Endodermal cell (in vitro differentiated cells): Measurements from ENCODE around the gene DOCK10. TPM values are rescaled to one million over a fixed set of nuclear protein-coding genes. Genes with fewer than 3 reads are reported as not detected.
"Not testable (repeated sequence)": the region's sequence is repeated elsewhere in the genome, so short reads cannot be mapped to it uniquely, and the experiment has no call there.

Experiments used
- DNase-seq: peaks from one replicate; pipeline ENCODE4 v3.0.0-alpha.2; 2017
- H3K27ac ChIP-seq: 2 replicates; pipeline ENCODE4 v1.5.1; 2013; ENCODE audit warnings: mild to moderate bottlenecking, low read depth, low read length, moderate library complexity
- H3K27me3 ChIP-seq: 2 replicates; pipeline ENCODE4 v1.6.1; 2013; ENCODE audit warnings: mild to moderate bottlenecking, low read length, moderate library complexity; ENCODE audit not compliant: insufficient read depth, control insufficient read depth, poor library complexity, severe bottlenecking
- H3K36me3 ChIP-seq: 2 replicates; pipeline ENCODE4 v1.7.0; 2013; ENCODE audit warnings: mild to moderate bottlenecking, low read length, moderate library complexity; ENCODE audit not compliant: control insufficient read depth, insufficient read depth
- H3K4me1 ChIP-seq: one replicate; pipeline ENCODE4 v1.7.0; 2013; ENCODE audit warnings: low read length; ENCODE audit not compliant: control insufficient read depth, insufficient read depth
- H3K4me3 ChIP-seq: 2 replicates; pipeline ENCODE4 v1.5.1; 2013; ENCODE audit warnings: mild to moderate bottlenecking, low read length, moderate library complexity
- H3K9ac ChIP-seq: 2 replicates; pipeline ENCODE4 v1.6.1; 2013; ENCODE audit warnings: mild to moderate bottlenecking, low read length, moderate library complexity; ENCODE audit not compliant: poor library complexity, severe bottlenecking; ENCODE audit errors: extremely low read depth
- H3K9me3 ChIP-seq: 2 replicates; pipeline ENCODE4 v1.6.1; 2013; ENCODE audit warnings: mild to moderate bottlenecking, low read length, moderate library complexity; ENCODE audit not compliant: control insufficient read depth
- H3K27ac Mint-ChIP-seq: 2 replicates; pipeline ENCODE4 v1.8.0; 2020; ENCODE audit warnings: mixed read lengths
- H3K27me3 Mint-ChIP-seq: 2 replicates; pipeline ENCODE4 v1.8.0; 2021; ENCODE audit warnings: mild to moderate bottlenecking, mixed read lengths; ENCODE audit not compliant: insufficient read depth
- H3K36me3 Mint-ChIP-seq: 2 replicates; pipeline ENCODE4 v1.8.0; 2020; ENCODE audit warnings: low read depth, mixed read lengths
- H3K4me1 Mint-ChIP-seq: 2 replicates; pipeline ENCODE4 v1.8.0; 2020; ENCODE audit warnings: mixed read lengths
- H3K4me3 Mint-ChIP-seq: 2 replicates; pipeline ENCODE4 v1.8.0; 2020; ENCODE audit warnings: mild to moderate bottlenecking, moderate library complexity, mixed read lengths
- H3K9me3 Mint-ChIP-seq: 2 replicates; pipeline ENCODE4 v1.8.0; 2020; ENCODE audit warnings: mild to moderate bottlenecking, mixed read lengths
- WGBS, 2 experiments: methylation state at CpG; one replicate each; pipeline versions ENCODE4 v1.1.5 to v1.1.7; 2013; ENCODE audit warnings: missing lambda C conversion rate in 2 of 2, mixed read lengths in 1 of 2; ENCODE audit not compliant: insufficient coverage in 1 of 2, insufficient read length in 1 of 2; 5-methylcytosine and 5-hydroxymethylcytosine counted together
- total RNA-seq, 2 donors: library from RNA; stranded (reverse); fragmentation: NEBNext Ultra II Directional in 1 of 2; extraction: Animal tissue kit (Norgen Biotek cat#: 25700) in 1 of 2; gene quantifications; 2 replicates in 1 of 2; 3 replicates in 1 of 2; pipeline ENCODE4 v1.2.1, GENCODE V29; 2021
- TF ChIP-seq, protein P1 (sequence below): fragments of 200-600 bp; sonication (generic); conservative IDR thresholded peaks from 2 replicates; pipeline ENCODE4 v1.5.0; 2021; ENCODE audit warnings: antibody characterized with exemption, mild to moderate bottlenecking

The DOCK10 gene
- total RNA-seq, 2 donors from 2014 or later = 0.44 to 1.4 TPM

DNA sequence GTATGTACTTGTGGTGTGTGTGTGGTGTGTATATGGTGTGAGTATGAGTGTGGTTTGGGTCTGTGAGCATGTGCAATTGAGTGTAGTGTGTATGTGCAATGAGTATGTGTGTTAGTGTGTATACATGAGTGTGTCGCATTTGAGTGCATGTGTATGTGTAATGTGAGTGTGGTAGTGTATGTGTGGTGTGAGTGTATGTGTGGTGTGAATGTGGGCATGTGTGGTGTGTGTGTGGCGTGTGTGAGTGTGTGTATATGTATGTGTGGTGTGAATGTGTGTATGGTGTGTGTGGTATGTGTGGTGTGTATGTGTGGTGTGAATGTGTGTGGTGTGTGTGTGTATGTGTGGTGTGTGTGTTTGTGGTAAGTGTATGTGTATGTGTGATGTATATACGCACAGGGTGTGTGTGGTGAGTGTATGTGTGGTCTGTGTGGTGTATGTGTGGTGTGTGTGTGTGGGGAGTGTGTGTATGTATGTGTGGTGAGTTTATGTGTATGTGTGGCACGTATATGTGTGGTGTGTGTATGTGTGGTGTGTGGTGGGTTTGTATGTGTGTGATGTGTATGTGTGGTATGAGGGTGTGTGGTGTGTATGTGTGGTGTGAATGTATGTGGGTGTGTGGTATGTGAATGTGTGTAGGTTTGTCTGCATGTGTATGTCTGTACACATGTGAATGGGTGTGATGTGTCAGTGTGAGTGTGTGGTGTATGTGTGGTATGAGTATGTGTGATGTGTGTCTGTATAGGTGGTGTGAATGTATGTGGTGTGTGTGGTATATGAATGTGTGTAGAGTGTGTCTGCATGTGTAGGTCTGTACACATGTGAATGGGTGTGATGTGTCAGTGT is 123.4 kb downstream of the DOCK10 start:
- WGBS, 2 experiments = 89 to 93% methylated on average over 3 to 4 of the region's 4 CpGs
- peaks cover 3% of the 10 kb centered on the region for H3K4me1 ChIP-seq
- Mint-ChIP-seq H3K27me3 (no peaks in the 10 kb centered on the region), H3K4me3 (no peak overlapping the region), H3K36me3 (no peaks in the 10 kb centered on the region), H3K9me3 (no peaks in the 10 kb centered on the region), H3K4me1 (no peaks in the 10 kb centered on the region), H3K27ac (no peak overlapping the region)
- no peak overlapping the region for H3K27ac ChIP-seq
- H3K27me3 ChIP-seq = no peaks in the 10 kb centered on the region
- H3K4me3 ChIP-seq = no peak overlapping the region
- TF ChIP-seq, protein P1, sequence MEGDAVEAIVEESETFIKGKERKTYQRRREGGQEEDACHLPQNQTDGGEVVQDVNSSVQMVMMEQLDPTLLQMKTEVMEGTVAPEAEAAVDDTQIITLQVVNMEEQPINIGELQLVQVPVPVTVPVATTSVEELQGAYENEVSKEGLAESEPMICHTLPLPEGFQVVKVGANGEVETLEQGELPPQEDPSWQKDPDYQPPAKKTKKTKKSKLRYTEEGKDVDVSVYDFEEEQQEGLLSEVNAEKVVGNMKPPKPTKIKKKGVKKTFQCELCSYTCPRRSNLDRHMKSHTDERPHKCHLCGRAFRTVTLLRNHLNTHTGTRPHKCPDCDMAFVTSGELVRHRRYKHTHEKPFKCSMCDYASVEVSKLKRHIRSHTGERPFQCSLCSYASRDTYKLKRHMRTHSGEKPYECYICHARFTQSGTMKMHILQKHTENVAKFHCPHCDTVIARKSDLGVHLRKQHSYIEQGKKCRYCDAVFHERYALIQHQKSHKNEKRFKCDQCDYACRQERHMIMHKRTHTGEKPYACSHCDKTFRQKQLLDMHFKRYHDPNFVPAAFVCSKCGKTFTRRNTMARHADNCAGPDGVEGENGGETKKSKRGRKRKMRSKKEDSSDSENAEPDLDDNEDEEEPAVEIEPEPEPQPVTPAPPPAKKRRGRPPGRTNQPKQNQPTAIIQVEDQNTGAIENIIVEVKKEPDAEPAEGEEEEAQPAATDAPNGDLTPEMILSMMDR = no peak
- no peaks in the 10 kb centered on the region for H3K9me3 ChIP-seq
- no peak for DNase-seq
- no peaks in the 10 kb centered on the region for H3K36me3 ChIP-seq
- no peak overlapping the region for H3K9ac ChIP-seq

DNA sequence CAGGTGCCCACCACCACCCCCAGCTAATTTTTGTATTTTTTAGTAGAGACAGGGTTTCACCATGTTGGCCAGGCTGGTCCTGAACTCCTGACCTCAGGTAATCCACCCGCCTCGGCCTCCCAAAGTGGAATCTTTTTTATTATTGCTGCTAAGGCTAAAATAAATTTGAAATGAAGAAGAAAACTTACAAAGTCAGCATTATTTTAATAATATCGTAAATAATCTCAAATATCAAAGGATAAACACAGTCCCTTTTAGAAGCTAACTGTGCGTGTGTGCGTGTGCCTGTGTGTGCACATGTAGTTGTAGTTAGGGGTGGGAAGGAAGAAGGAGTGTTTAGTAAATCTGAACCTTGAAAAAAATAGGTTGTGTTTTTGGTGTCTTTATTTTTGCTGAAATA is 125.0 kb downstream of the DOCK10 start:
- DNase-seq, H3K27ac Mint-ChIP-seq, H3K4me3 Mint-ChIP-seq, H3K27me3 ChIP-seq, H3K9ac ChIP-seq, H3K9me3 ChIP-seq, H3K4me1 Mint-ChIP-seq, H3K27ac ChIP-seq, H3K36me3 Mint-ChIP-seq, H3K4me3 ChIP-seq, H3K9me3 Mint-ChIP-seq, H3K4me1 ChIP-seq, H3K36me3 ChIP-seq, H3K27me3 Mint-ChIP-seq: not testable (repeated sequence)
- 91% methylated on average over 4 of the region's 5 CpGs; no CpG with 5 or more reads in 1 of the 2 experiments for whole genome bisulfite sequencing, 2 experiments

DNA sequence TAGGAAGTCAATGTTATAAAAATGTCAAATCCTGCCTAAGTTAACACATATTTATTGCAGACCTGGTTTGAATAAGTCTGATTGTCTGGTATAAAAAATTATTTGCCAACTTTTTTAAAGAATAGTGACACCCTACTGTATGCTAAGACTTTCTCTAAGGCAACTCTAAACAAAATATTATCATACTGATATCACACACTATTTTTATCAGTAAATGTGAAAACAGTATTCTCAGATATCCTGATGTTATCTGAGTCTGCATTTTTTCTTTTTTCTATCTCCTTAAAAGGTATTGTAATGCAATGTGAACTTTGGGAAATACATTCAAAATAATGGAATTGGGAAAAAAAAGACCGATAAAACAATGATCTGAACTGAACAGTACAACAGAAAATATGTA is 127.1 kb downstream of the DOCK10 start:
- Mint-ChIP-seq H3K36me3 (no peaks in the 10 kb centered on the region), H3K9me3 (no peaks in the 10 kb centered on the region), H3K27ac (no peak overlapping the region), H3K4me3 (no peak overlapping the region), H3K4me1 (peaks cover 4% of the 10 kb centered on the region), H3K27me3 (no peaks in the 10 kb centered on the region)
- DNase-seq = no peak
- TF ChIP-seq, protein P1 = no peak
- H3K9ac ChIP-seq = no peak overlapping the region
- H3K4me1 ChIP-seq = peaks cover 6% of the 10 kb centered on the region
- WGBS, 2 experiments = no CpG with 5 or more reads among the region's 1 CpG
- no peak overlapping the region for H3K27ac ChIP-seq
- H3K36me3 ChIP-seq = no peaks in the 10 kb centered on the region
- H3K4me3 ChIP-seq = no peak overlapping the region
- H3K27me3 ChIP-seq = no peaks in the 10 kb centered on the region
- H3K9me3 ChIP-seq = no peaks in the 10 kb centered on the region
